Vagina (tissue), 2 donors: ENCODE results near the gene MTMR3.

ENCODE experiments used
- CTCF ChIP-seq, 3 experiments: fragments of 450-650 bp in 2 of 3; fragments of 200-600 bp in 1 of 3; sonication (generic) in 1 of 3; IDR thresholded peaks; one replicate each; pipeline ENCODE4 v1.5.1; 2017 to 2019; ENCODE audit warnings: antibody characterized with exemption in 3 of 3, mild to moderate bottlenecking in 2 of 3, moderate library complexity in 2 of 3
- POLR2A ChIP-seq, 2 donors: fragments of 450-650 bp; IDR thresholded peaks; one replicate each; pipeline ENCODE4 v1.6.1; 2017; ENCODE audit warnings: antibody characterized with exemption in 2 of 2, mild to moderate bottlenecking in 2 of 2, moderate library complexity in 2 of 2

GRCh38 chr22:30013201-30013600, 130.2 kb downstream of the MTMR3 start:
- TF ChIP-seq CTCF (IDR thresholded peaks at IDR 0.05) (no peak), POLR2A (IDR thresholded peaks at IDR 0.05) (no peak)
